ENCODE data around the gene MACROH2A1. TPM values are rescaled to one million over a fixed set of nuclear protein-coding genes. Genes with fewer than 3 reads are reported as not detected.

Gene MACROH2A1
- total and polyA plus RNA-seq, 5 donors from 2014 or later = 126 to 161 (median 140) TPM

DNA sequence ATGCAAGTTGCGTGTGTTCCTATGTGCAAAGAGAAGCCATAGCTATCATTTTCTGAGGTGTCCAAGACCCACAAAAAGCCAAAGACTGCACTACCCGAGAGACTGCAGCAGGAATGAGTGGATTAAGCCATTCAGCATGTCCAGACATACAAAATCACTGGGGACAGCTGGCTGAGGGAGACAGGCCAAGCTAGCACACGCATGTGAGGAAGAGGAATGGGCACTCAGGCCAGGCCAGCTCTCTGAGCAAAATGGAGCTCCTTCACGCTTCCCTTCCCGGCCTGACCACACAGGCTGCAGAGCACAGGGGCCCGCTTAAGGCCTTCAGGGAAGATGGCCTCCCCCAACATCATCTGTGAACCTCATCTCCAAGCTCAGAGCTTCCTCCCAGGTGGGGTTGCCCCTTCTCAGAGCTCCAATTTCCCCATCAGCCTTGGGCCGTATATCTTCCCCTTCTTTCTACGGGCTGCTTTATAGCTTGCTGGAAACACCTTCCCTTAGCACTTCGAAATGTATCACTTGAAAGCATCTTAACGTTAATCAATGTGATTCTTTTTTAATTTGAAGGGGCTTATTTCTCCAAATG lies 39.7 kb upstream of the MACROH2A1 start:
- Histone ChIP-seq H3K27me3 (ENCODE audit: control insufficient read depth, insufficient read depth, low read length) (no peaks in the 10 kb centered on the region), H3K36me3 (ENCODE audit: control insufficient read depth, insufficient read depth, low read length) (no peaks in the 10 kb centered on the region), H3K4me3 (ENCODE audit: low read depth, low read length) (no peak overlapping the region), H3K9me3 (ENCODE audit: control insufficient read depth in 2 of 2, low read length in 2 of 2) (no peaks in the 10 kb centered on the region), H3K27ac (ENCODE audit: insufficient read depth, low read length, poor library complexity, severe bottlenecking) (no peak overlapping the region), H3K4me1 (ENCODE audit: control insufficient read depth, insufficient read depth, low read length, poor library complexity, severe bottlenecking) (no peaks in the 10 kb centered on the region)
- DNase-seq (no peak), ATAC-seq (ENCODE audit: low read depth in 2 of 2) (no peak)
- no peaks in the 10 kb centered on the region for H3K36me3 Mint-ChIP-seq
- H3K4me3 Mint-ChIP-seq = no peak overlapping the region
- peaks cover 8% of the 10 kb centered on the region for H3K27me3 Mint-ChIP-seq
- H3K27ac Mint-ChIP-seq = no peak overlapping the region
- no peaks in the 10 kb centered on the region for H3K4me1 Mint-ChIP-seq
- no peaks in the 10 kb centered on the region for H3K9me3 Mint-ChIP-seq

DNA sequence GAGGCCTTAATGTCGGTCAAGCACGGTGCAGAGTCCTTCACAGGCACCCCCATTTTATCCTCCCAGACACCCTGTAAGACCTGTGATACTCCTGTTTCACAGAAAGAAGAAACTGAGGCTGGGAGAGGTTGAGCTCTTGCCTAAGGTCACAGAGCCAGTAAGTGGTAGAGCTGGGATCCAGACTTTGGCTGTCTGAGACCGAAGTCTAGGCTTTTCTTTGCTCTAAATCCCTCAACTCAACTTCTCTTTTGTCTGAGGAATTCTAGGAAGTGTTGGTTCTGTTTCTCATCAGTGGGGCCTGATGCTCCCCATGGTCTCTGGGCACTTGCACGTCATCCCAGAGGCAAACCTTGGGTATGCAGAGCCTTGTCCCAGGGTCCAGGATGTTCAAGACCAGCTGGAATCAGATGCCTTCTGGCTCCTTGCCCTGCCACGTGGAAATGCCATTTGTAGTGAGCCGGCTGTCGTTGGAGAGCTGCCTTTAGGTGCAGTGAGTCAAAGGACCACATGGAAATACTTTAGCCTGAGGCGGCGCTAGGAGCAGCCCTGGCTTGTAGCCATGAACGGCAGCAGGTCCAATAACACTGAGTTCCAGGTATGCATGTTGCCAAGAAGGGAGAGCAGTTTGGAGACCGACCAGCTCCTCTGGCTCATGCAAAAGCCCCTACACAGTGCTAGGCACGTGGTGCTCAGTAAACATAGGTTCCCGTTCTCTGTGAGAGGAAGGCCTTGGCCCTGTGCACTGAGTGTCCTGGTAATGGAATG lies 38.9 kb upstream of the MACROH2A1 start:
- no peaks in the 10 kb centered on the region for H3K9me3 Mint-ChIP-seq
- H3K36me3 ChIP-seq (ENCODE audit: control insufficient read depth, insufficient read depth, low read length) = no peaks in the 10 kb centered on the region
- H3K4me3 ChIP-seq (ENCODE audit: low read depth, low read length) = no peak overlapping the region
- H3K4me1 Mint-ChIP-seq = no peaks in the 10 kb centered on the region
- peaks cover 8% of the 10 kb centered on the region for H3K27me3 Mint-ChIP-seq
- H3K9me3 ChIP-seq (ENCODE audit: control insufficient read depth in 2 of 2, low read length in 2 of 2) = no peaks in the 10 kb centered on the region
- DNase-seq (no peak), ATAC-seq (ENCODE audit: low read depth in 2 of 2) (no peak)
- H3K27ac Mint-ChIP-seq = no peak overlapping the region
- no peaks in the 10 kb centered on the region for H3K27me3 ChIP-seq (ENCODE audit: control insufficient read depth, insufficient read depth, low read length)
- no peak overlapping the region for H3K4me3 Mint-ChIP-seq
- no peaks in the 10 kb centered on the region for H3K36me3 Mint-ChIP-seq
- no peak overlapping the region for H3K27ac ChIP-seq (ENCODE audit: insufficient read depth, low read length, poor library complexity, severe bottlenecking)
- H3K4me1 ChIP-seq (ENCODE audit: control insufficient read depth, insufficient read depth, low read length, poor library complexity, severe bottlenecking) = no peaks in the 10 kb centered on the region

- H3K27ac ChIP-seq (ENCODE audit: insufficient read depth, low read length, poor library complexity, severe bottlenecking) = no peak overlapping the region
- H3K36me3 Mint-ChIP-seq = no peaks in the 10 kb centered on the region
- no peak overlapping the region for H3K4me3 Mint-ChIP-seq
- no peaks in the 10 kb centered on the region for H3K4me1 Mint-ChIP-seq
- H3K4me1 ChIP-seq (ENCODE audit: control insufficient read depth, insufficient read depth, low read length, poor library complexity, severe bottlenecking) = no peaks in the 10 kb centered on the region
- no peak for DNase-seq
- no peaks in the 10 kb centered on the region for H3K9me3 Mint-ChIP-seq
- no peak overlapping the region for H3K4me3 ChIP-seq (ENCODE audit: low read depth, low read length)
- no peaks in the 10 kb centered on the region for H3K9me3 ChIP-seq (ENCODE audit: control insufficient read depth in 2 of 2, low read length in 2 of 2)
- peaks cover 8% of the 10 kb centered on the region for H3K27me3 Mint-ChIP-seq
- no peak overlapping the region for H3K27ac Mint-ChIP-seq
- no peak for ATAC-seq (ENCODE audit: low read depth in 2 of 2)
- no peaks in the 10 kb centered on the region for H3K27me3 ChIP-seq (ENCODE audit: control insufficient read depth, insufficient read depth, low read length)
- no peaks in the 10 kb centered on the region for H3K36me3 ChIP-seq (ENCODE audit: control insufficient read depth, insufficient read depth, low read length)
Measured at GRCh38 chr5:135437422-135437795, 38.4 kb upstream of the MACROH2A1 start.

GRCh38 chr5:135436951-135437418 lies 38.0 kb upstream of the MACROH2A1 start:
- Histone ChIP-seq H3K36me3 (ENCODE audit: control insufficient read depth, insufficient read depth, low read length) (no peaks in the 10 kb centered on the region), H3K27me3 (ENCODE audit: control insufficient read depth, insufficient read depth, low read length) (no peaks in the 10 kb centered on the region), H3K27ac (ENCODE audit: insufficient read depth, low read length, poor library complexity, severe bottlenecking) (no peak overlapping the region), H3K9me3 (ENCODE audit: control insufficient read depth in 2 of 2, low read length in 2 of 2) (no peaks in the 10 kb centered on the region), H3K4me3 (ENCODE audit: low read depth, low read length) (no peak overlapping the region), H3K4me1 (ENCODE audit: control insufficient read depth, insufficient read depth, low read length, poor library complexity, severe bottlenecking) (no peaks in the 10 kb centered on the region)
- Mint-ChIP-seq H3K36me3 (no peaks in the 10 kb centered on the region), H3K4me3 (no peak overlapping the region), H3K27ac (no peak overlapping the region), H3K4me1 (no peaks in the 10 kb centered on the region), H3K27me3 (peaks cover 8% of the 10 kb centered on the region), H3K9me3 (no peaks in the 10 kb centered on the region)
- ATAC-seq (ENCODE audit: low read depth in 2 of 2) = no peak
- DNase-seq = no peak

DNA sequence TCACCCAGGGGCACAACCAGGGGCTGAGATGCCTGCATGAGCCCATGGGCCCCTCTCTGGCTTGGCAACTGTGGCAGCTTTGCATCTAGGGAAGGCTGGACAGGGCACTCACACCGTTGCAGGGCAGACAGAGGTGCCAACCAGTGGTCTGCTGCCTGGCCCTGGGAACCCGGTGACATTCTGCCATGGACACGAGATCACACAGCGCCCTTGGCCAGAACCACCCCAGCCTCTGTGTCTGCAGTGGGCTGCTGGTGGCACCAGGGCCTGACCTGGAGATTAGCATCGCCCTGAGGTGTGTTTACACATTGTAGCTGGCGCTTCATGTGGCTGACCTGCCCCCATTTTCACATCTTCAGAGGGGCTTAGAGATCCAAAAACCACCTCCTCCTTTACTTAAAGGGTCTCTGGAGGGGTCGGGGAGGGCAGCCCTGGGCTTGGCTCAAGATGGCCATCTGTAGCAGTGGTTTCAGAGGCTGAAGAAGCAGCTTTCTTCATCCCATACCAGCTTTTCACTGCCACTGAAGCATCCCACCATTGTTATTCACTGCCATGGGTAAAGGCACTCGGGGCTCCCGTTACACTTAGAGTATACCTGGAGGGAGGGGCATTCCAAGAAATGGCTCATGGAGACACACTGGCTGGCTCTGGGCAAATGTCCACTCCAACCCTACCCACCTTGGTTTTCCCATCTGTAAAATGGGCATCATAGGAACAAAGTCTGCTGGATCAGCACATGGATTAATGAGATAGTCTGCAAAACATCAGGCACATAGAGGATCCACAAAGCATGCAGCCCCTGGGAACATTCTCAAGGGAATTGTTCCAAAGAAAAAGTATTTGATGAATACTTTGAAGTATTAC lies 36.7 kb upstream of the MACROH2A1 start:
- H3K27ac ChIP-seq (ENCODE audit: insufficient read depth, low read length, poor library complexity, severe bottlenecking) = no peak overlapping the region
- H3K4me1 ChIP-seq (ENCODE audit: control insufficient read depth, insufficient read depth, low read length, poor library complexity, severe bottlenecking) = no peaks in the 10 kb centered on the region

GRCh38 chr5:135434591-135435466 lies 35.8 kb upstream of the MACROH2A1 start:
- Histone ChIP-seq H3K4me1 (ENCODE audit: control insufficient read depth, insufficient read depth, low read length, poor library complexity, severe bottlenecking) (no peaks in the 10 kb centered on the region), H3K27me3 (ENCODE audit: control insufficient read depth, insufficient read depth, low read length) (no peaks in the 10 kb centered on the region), H3K36me3 (ENCODE audit: control insufficient read depth, insufficient read depth, low read length) (no peaks in the 10 kb centered on the region), H3K9me3 (ENCODE audit: control insufficient read depth in 2 of 2, low read length in 2 of 2) (no peaks in the 10 kb centered on the region), H3K27ac (ENCODE audit: insufficient read depth, low read length, poor library complexity, severe bottlenecking) (no peak overlapping the region), H3K4me3 (ENCODE audit: low read depth, low read length) (no peak overlapping the region)
- Mint-ChIP-seq H3K4me1 (no peaks in the 10 kb centered on the region), H3K9me3 (no peaks in the 10 kb centered on the region), H3K36me3 (no peaks in the 10 kb centered on the region), H3K27ac (no peak overlapping the region), H3K27me3 (peaks cover 17% of the 10 kb centered on the region), H3K4me3 (no peak overlapping the region)
- DNase-seq = no peak
- no peak for ATAC-seq (ENCODE audit: low read depth in 2 of 2)

More for the DNA sequence above, 36.7 kb upstream of the MACROH2A1 start:
- no peaks in the 10 kb centered on the region for H3K9me3 ChIP-seq (ENCODE audit: control insufficient read depth in 2 of 2, low read length in 2 of 2)
- H3K36me3 ChIP-seq (ENCODE audit: control insufficient read depth, insufficient read depth, low read length) = no peaks in the 10 kb centered on the region
- H3K9me3 Mint-ChIP-seq = no peaks in the 10 kb centered on the region
- H3K27ac Mint-ChIP-seq = no peak overlapping the region
- DNase-seq (no peak), ATAC-seq (ENCODE audit: low read depth in 2 of 2) (no peak)
- no peak overlapping the region for H3K4me3 ChIP-seq (ENCODE audit: low read depth, low read length)
- H3K4me3 Mint-ChIP-seq = no peak overlapping the region
- no peaks in the 10 kb centered on the region for H3K36me3 Mint-ChIP-seq
- H3K4me1 Mint-ChIP-seq = no peaks in the 10 kb centered on the region
- H3K27me3 Mint-ChIP-seq = peaks cover 13% of the 10 kb centered on the region
- no peaks in the 10 kb centered on the region for H3K27me3 ChIP-seq (ENCODE audit: control insufficient read depth, insufficient read depth, low read length)

DNA sequence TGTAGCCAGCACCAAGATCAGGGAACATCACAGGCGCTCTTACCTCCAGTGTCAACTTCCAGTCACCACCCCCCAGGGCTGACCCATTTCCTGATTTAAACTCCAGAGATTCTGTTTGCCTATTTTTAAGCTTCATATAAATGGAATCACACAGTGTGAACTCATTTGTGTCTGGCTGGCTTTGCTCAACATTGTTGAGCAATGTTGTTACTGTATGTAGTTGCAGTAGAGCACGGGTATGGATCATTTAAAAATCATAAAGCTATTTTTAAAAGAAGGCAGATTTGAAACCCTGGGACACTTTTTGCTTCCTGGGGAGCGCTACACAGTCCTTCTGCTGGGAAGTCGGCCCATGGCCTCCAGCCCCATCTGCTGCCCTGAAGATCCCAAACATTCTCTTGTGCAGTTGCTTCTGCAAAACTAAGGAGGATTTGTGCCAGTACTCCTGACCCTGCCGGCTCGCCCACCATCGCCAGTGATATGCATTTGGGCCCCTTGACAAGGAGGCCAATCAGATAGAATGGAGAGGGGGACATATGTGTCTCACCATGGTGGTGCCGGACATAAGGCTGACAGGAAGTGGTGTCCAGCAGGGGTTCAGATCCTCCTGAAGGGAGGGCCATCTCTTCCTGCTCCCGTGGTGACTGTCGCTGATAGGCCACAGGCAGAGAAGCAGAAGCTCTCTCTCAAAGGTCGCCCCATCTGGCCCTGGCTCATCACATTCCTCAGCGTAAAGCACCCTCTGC lies 34.8 kb upstream of the MACROH2A1 start:
- Histone ChIP-seq H3K27ac (ENCODE audit: insufficient read depth, low read length, poor library complexity, severe bottlenecking) (no peak overlapping the region), H3K36me3 (ENCODE audit: control insufficient read depth, insufficient read depth, low read length) (no peaks in the 10 kb centered on the region), H3K4me1 (ENCODE audit: control insufficient read depth, insufficient read depth, low read length, poor library complexity, severe bottlenecking) (no peaks in the 10 kb centered on the region), H3K9me3 (ENCODE audit: control insufficient read depth in 2 of 2, low read length in 2 of 2) (no peaks in the 10 kb centered on the region), H3K4me3 (ENCODE audit: low read depth, low read length) (no peak overlapping the region), H3K27me3 (ENCODE audit: control insufficient read depth, insufficient read depth, low read length) (no peaks in the 10 kb centered on the region)
- peaks cover 21% of the 10 kb centered on the region for H3K27me3 Mint-ChIP-seq
- H3K9me3 Mint-ChIP-seq = peaks cover 0 to 4% (median 0%) of the 10 kb centered on the region in 7 donors
- H3K36me3 Mint-ChIP-seq = peaks cover 2% of the 10 kb centered on the region
- no peaks in the 10 kb centered on the region for H3K4me1 Mint-ChIP-seq
- no peak overlapping the region for H3K4me3 Mint-ChIP-seq
- no peak overlapping the region for H3K27ac Mint-ChIP-seq
- no peak for ATAC-seq (ENCODE audit: low read depth in 2 of 2)
- DNase-seq = no peak
